Measurements from ENCODE around the gene IGHMBP2.

Gene IGHMBP2

DNA sequence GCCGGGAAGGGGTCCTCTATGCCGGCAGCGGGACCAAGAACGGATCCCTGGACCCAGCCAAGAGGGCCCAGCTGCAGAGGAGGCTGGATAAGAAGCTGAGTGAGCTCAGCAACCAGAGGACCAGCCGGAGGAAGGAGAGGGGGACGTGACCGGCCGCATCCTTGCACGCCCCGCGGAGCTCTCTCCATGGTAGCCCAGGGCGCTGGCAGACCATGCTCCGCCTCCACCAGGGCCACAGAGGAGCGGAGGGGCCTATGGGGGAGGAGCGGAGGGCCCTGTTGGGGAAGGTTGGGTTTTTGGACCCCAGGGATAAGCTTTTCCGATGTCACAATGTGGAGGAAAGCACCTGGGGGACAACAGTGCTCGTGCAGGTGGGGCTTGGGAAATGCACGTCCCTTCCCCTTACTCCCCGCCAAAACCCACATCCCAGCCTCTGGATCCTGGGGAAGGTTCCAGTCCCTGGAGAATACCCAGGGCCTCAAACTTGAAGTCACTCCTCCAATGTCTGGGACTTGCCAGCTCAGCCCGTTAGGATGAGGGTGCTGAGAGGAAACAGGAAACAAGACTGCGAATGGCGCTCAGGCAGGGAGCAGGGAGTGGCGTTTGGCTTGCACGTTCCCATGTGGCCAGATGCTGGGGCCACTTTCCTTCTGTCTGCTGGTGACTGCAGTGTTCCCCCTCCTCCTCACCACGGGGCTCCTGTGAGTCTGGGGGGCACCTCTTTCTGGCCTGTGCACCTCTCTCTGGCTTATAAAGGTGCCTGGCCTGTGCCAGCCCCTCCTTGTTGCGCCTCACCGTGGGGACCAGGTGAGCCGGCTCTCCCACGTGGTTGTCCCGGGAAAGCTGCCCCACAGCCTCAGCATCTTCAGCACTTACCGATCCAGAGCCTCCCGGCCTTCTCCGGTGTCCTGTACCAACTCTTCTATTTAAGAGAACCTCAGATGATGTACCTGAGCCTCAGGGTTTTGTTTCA, 36.2 kb downstream of the IGHMBP2 start:
- DNase-seq (ENCODE audit: low read depth, low spot score), result no peak

DNA sequence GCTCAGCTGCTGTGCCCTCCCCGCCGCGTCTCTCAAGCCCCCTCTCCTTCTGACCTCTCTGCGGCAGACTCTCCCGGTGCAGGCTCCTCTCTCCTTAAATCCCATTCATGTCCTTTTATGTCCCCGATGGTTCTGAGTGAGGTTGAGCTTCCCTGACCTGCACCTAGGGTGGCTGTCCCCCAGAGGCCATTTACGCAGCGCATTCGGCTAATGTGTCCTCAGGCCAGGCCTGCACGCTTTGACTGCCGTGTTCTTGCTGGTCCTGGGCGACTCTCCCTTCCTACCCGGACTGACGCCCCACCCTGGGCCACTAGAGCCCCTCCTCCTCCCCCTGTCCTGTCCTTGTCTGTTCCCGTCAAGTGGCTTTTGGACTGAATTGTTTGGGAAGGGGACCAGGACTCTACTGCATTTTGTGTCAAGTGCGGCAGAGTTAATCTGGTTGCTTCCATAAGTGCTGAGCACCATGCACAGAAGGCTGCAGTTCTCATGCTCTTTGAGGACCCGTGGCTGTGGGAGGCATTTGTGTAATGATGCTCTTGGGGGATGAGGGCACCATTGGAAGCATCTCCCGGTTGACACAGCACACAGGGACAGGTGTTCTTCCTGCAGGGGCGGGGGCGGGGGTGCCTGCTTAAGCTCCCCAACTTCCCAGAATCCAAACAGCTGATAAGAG, 37.1 kb downstream of the IGHMBP2 start:
- DNase-seq (ENCODE audit: low read depth, low spot score), result no peak

DNA sequence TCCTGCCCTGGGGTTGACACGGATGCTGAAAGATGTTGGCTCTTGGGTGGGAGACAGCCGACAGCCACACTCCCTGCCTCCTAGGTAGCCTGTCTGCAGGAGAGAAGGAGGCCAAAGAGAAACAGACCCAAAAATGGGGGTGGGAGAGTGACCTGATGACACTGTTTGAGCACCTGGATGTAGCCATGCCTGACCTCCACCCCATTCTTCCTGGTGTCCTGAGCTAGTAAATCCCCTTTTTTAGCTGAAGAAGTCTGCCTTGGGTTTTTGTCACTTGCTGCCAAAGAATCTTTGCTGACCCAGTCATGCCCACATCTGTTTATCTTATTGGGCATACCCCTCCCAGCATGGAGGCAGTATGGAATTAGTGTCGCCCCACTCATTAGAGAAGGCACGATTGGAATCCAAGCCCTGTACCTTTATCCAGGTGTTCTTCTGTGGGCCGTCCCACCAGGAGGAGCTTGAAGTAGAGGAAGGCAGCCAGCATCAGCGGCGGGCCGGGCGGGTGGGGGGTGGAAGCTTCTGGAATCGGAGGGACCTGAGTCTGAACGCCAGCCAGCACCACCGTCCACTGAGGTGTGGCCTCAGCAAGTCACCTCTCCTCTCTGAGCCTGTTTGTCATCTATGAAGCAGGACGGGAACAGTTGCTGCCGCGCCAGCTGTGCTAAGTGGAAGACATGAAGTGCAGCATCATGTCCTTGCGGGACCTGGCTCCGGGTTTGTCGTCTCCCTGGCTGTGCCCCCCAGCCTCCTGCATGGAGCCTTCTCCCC, 37.8 kb downstream of the IGHMBP2 start:
- no peak for DNase-seq (ENCODE audit: low read depth, low spot score)

DNA sequence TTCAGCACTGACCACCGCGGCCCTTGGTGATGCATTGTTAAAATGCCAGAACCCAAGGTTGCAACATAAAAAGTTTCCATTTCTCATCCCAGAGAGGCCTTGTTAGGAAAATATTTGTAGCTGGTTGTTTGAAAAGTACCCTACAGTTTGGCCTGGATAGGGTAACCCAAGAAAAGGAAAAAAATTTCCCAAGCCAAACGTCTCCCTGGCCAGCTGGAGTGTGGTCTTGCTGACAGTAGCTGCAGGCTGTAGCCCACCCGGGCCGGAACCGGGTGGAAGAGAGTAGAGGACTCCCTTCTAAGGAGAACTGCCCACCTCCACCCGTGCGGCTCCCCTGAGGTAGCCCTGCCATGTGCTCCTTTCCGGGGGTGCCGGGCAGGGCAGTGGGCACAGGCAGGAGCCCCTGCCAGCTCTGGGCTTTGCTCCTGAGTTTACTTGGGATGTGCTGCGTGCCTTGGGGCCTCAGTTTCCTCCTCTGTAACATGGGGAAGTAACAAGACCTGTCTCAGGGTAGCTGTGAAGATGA, 38.5 kb downstream of the IGHMBP2 start:
- peak; percentile 23 for DNase-seq (ENCODE audit: low read depth, low spot score)

DNA sequence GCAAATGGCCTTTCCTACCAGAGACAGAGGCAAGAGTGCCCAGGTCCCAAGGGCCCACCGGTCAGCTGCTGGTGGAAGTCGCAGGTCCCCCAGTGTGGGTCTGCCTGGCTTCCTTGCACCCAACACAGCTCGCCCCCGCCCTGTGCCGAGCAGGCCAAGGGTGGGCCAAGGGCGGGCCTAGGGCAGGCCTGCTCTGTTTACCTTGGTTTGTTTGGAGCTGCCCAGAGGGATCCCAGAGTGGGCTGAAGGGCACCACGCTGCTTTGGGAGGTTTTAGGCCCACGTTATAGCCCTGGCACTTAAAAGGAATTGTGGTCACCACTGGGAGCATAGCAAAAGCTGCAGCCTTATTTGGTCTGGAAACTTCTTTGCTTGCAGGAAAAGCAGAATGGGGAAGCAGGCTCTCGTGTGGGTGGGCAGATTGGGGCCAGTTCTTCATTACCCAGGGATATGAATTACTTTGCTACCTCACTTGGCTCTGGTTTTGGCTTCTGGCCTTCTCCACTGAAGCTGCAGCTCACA, 39.1 kb downstream of the IGHMBP2 start:
- peak; percentile 82 for DNase-seq (ENCODE audit: low read depth, low spot score)

DNA sequence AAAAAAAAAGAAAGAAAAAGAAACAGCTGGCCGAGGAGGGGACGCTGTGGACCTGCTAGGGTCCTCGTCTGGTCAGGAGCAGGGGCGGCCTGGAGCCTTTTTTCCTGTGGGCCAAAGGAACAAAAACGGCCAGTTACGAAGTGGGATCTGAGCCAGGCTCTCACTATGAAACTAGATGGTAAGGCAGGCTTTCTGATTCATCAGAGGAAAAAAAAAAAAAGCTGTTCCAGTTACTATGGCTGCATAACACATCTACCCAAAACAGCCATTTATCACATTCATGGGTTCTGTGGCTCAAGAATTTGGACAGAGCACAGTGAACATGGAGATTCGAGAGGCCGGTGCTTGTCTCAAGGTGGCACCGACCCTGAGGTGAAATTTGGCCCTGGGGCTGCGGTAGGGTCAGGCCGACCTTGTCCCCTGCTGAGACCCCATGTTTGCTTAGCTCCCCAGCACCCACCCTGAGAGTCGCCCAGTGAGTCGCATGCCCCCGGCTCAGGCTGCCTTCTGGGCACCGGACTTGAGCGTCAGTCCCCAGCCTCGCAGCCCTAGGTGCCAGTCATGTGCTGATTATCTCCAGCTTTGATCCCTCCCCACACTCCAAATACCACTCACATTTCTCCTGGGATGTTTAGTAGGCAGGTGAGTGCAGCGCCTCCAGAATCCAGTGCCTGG, 42.9 kb downstream of the IGHMBP2 start:
- DNase-seq (ENCODE audit: low read depth, low spot score), result peak; percentile 94

DNA sequence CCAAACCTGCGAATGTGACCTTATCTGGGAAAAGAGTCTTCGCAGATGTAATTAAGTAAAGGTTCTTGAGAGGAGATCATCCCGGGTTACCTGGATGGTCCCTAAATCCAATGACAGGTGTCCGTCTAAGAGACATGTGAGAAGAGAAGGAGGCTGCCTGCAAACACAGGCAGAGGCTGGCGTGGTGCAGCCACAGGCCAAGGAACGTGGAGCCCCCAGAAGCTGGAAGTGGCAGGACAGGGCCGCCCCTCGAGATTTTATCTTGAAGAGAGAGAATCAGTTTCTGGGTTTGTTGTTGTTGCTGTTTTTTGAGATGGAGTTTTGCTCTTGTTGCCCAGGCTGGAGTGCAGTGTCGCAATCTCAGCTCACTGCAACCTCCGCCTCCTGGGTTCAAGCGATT, 43.5 kb downstream of the IGHMBP2 start:
- DNase-seq (ENCODE audit: low read depth, low spot score), result no peak

DNA sequence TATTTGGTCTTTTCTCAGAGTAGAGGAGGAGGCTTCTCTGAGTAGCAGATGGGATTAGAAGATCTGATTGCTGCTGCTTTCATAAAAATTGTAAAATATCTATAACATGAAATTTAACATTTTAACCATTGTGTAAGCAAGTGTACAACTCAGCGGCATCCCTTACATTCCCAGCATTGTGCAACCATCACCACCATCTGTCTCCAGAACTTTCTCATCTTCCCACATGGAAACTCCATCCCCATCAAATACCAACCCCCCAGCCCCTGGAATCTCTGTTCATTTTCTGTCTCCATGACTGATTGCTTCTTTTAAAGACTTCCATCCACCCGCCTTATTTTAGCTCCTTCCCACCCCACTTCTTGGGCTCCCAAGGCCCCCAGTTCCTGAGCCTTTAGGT, 44.8 kb downstream of the IGHMBP2 start:
- no peak for DNase-seq (ENCODE audit: low read depth, low spot score)

DNA sequence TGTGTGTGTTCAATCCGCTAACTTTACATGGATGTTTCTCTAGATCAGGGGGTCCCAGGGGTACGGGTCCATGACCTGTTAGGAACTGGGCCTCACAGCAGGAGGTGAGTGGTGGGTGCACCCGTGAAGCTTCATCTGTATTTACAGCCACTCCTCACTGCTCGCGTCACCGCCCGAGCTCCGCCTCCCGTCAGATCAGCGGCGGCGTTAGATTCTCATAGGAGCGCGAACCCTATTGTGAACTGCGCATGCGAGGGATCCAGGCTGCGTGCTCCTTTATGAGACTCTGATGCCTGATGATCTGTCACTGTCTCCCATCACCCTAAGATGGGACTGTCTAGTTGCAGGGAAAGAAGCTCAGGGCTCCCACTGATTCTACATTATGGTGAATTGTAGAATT, 45.2 kb downstream of the IGHMBP2 start:
- no peak for DNase-seq (ENCODE audit: low read depth, low spot score)

DNA sequence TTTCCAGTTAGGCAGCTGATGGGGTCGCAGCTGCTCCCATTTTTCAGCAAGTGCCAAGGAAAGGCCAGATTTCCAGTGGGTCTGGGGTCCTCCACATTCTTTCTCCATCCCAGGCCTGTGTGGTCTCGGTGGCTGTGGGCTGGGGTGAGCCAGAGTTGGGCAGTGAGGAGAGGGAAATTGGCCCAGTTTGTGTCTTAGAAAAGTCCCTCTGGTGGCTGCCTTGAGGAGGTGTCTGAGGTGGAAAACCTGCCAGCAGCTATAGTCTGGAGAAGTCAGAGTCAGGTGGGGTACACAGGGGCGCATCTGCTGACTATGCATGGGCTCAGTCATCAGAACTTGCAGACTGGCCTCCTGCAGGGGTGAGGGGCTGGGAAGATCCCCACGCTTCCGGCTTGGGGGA, 46.6 kb downstream of the IGHMBP2 start:
- DNase-seq (ENCODE audit: low read depth, low spot score), result peak; percentile 47

DNA sequence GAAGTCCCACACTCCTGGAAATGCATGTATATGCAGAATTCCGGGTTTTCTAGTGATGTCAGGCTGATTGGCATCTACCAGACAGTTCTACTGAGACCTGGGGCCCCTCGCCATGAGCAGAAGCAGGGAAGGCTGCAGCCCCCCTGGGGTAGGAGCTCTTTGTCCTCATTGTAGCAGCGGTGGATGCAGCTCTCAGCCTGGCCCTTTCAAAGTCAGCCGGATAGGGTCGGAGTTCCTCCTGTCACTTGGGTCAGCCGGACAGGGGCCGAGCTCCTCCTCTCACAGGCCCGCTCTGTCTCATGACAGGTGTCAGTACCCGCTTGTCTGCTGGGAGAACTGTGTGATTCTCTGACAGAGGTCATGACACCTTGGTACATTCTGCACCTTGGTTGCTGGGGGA, 47.1 kb downstream of the IGHMBP2 start:
- DNase-seq (ENCODE audit: low read depth, low spot score), result no peak

DNA sequence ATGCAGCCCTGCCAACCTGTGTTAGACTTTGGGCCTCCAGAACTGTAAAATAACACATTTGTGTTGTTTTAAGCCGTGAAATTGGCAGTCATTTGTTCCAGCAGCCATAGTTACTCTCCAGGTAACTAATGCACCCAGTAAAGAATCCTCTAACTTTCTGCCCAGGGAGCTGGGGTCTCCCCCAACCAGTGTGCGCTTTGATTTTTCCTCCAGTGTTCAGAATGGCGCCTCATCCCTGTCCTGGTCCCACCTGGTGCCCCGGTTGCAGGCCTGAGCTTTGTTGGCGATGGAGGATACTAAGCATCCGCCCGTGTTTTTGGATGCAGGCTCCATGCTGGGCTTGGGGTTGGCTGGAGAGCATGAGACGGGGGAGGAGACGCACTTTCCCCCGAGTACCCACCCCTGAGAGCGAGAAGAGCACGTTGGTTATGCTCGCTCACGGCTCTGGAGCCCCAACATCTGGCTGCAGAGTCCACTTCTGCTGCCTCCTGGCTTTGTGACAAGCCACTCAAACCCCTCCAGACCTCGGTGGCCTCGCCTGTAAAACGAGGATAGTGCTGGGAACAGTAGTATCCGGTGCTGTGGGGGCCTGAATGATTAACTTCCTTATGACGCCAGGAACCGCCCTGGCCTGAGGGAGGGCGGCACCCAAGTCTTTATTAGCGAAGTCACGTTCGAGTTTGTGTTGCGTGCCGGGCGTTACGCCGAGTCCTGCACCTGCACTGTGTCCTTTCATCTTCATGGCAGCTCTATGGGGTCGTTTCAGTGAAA, 51.3 kb downstream of the IGHMBP2 start:
- no peak for DNase-seq (ENCODE audit: low read depth, low spot score)

DNA sequence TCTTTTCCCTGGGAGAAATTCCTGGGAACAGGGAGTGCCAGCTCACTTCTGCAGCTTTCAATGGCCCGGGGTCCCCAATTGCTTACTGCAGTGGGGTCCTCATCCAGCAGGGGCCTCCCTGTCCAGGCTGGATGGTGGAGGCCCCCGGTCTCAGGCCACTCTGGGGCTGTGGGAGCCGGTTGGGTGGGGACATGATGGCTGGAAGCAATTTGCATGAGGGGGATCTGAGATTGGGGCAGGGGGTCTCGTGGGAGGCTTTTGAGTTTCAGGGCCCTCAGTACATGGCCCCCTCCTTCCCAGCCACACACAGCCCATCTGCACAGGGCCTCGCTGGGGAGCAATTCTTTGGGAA, 51.9 kb downstream of the IGHMBP2 start:
- DNase-seq (ENCODE audit: low read depth, low spot score), result no peak

DNA sequence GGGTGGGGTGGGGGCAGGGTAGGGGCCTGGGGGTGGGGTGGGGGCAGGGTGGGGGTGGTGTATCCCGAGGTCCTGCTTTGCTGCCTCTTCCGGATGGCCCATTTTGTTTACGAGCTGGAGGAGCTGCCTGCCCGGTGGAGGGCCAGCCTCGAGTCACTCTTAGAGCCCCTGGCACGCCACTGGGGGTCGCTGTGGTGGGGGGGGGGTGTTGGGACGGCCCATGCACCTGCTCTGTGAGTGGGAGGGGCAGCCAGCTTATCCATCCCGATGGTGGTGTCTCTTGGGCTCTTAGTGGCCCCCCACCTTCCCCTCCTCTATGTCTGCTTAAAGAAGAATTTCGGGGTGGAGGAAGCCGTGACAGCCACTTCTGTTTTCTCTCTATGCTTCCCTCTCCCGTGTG, 52.5 kb downstream of the IGHMBP2 start:
- no peak for DNase-seq (ENCODE audit: low read depth, low spot score)

DNA sequence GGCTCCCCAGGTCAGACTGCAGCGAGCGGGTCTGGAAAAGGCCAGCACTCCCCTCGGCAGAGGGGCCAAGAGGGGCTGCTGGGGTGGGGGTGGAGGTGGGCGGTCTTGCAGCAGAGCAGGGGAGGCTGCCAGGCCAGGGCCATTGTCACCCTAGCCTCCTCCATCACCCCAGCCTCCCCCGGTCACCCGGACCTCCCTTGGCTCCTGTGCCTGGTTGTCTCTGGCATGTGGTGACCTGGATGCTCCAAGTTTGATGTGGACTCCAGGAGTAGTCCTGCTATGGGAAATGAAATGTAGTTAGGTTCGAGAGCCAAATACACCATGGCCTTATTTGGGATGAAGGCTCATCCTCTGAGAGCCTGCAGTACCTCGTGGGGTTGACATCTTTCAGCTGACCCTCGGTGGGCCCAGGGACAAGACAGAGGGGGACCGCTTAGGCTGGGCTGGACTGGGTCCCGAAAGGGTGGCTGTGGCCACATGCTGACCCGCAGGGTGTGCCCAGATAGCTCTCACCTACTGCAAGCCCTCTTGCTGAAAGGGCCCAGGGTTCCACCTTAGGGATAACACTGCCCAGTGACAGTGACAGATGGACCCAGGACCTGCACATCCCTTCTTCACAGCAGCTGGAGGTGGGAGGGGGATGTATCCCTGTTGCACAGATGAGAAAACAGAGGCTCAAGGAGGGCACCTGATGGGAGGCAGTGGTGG, 53.0 kb downstream of the IGHMBP2 start:
- DNase-seq (ENCODE audit: low read depth, low spot score), result no peak

DNA sequence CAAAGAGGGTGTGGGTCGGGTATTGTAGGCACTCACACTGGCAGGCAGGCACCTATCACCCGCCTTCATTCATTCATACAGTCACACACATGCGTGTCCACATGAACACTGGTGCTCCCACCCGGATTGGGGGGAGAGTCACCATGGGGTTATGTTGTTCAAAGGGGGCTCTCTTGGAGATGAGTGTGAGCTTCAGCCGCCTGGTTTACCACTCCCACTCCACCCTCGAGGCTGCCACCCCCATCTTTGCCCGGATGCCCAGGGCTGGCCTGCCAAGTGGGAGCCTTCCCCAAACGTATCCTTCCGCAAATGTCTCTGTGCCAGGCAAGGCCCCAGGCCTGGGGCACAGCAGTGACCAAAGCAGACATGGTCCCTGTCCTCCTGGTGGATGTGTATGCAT, 54.5 kb downstream of the IGHMBP2 start:
- no peak for DNase-seq (ENCODE audit: low read depth, low spot score)

DNA sequence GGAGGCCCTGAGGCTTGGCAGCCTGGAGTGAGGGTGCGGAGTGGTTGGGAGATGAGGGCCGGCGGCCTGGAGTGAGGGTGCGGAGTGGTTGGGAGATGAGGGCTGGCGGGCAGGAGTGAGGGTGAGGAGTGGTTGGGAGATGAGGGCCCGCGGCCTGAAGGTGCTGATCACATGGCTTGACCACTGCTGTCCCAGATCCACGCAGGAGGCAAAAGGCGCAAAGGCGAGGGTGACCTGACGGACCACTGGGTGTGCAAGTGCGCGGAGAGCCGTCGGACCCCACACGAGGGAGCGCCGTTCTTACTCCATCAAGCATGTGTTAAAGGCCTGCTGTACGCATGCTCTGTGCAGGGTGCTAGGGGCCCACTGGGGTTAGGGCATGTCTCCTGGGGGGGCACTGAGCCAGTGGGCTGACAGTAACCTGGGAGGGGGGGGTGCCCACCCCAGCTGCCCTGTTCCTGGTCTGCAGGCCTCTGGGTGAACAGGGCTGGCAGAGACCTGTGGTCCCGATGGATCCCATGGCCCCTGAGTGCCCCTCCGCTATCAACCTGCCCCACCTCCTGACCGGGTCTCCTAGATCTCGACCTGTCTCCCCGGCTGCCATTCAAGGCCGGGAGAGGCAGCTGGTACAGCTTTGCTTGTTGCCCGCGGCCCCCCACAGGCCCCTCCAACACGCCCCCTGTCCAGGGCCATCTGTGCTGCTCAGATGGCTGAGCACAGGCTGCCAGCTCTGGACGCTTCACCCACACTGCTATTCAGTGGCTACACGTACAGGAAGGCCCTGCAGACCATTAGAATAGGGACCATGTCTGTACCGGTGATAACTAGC, 56.0 kb downstream of the IGHMBP2 start:
- no peak for DNase-seq (ENCODE audit: low read depth, low spot score)

DNA sequence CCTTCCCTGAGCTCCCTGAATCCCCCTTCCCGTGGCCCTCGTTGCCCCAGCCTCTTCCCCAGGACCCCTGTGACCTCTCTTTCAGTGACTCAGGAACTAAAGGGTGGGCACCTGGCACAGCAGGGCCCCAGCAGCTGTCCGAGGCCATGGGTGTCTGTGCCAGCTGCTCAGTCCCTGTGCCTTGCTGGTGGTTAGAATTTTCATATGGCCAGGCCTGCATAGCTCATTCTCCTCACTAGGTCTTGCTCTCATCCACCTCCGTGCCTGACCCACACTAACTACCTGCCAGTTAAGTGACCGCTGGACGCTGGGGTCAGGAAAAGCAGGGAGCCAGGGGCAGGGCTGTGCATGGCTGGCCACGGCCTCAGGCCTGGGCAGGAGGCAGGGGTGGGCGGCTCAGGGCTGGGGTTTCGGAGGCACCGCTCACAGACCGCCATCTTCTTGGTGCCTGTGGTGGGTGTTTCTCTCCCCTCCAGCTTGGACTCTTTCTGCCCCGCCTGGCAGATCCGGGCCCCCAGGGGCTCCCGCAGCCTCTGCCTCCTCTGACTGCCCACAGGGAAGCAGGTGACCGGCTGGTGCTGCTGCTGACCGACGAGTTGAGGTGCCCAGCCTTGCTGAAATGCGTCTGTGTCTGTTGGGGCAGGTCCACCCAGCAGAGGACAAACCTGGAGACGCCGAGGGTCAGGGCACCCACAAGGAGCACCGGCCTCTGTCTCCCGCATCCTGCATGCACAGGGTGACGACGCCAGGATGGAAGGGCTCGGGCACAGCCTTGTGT, 56.8 kb downstream of the IGHMBP2 start:
- no peak for DNase-seq (ENCODE audit: low read depth, low spot score)
